BLaER1 treated with 17β-estradiol and CSF1 and Interleukin-3, amounts not matched to agents 10 nM and 100 nM (cell line): ENCODE data around the gene HOXB8.

Source experiments
- H3K27ac ChIP-seq, 11 experiments: shearing (Covaris generic); formaldehyde crosslinking; 2 replicates each; pipeline ENCODE4 v1.8.1; 2022
- H3K27me3 ChIP-seq, 11 experiments: shearing (Covaris generic); formaldehyde crosslinking; 2 replicates each; pipeline ENCODE4 v1.8.1; 2022
- H3K36me3 ChIP-seq, 11 experiments: shearing (Covaris generic); formaldehyde crosslinking; 2 replicates each; pipeline ENCODE4 v1.8.1; 2022
- H3K4me1 ChIP-seq, 10 experiments: shearing (Covaris generic); formaldehyde crosslinking; 2 replicates each; pipeline ENCODE4 v1.8.1; 2022
- H3K4me2 ChIP-seq, 11 experiments: shearing (Covaris generic); formaldehyde crosslinking; 2 replicates each; pipeline ENCODE4 v1.8.1; 2022
- H3K4me3 ChIP-seq, 10 experiments: shearing (Covaris generic); formaldehyde crosslinking; 2 replicates each; pipeline ENCODE4 v1.8.1; 2022
- H3K9ac ChIP-seq, 11 experiments: shearing (Covaris generic); formaldehyde crosslinking; 2 replicates each; pipeline ENCODE4 v1.8.1; 2022
- H3K9me3 ChIP-seq, 11 experiments: shearing (Covaris generic); formaldehyde crosslinking; replicated peaks in 1 of 11; 2 replicates each; pipeline ENCODE4 v1.8.1; 2022
- H4K20me1 ChIP-seq, 11 experiments: shearing (Covaris generic); formaldehyde crosslinking; 2 replicates each; pipeline ENCODE4 v1.8.1; 2022
- Cebpa-rat ChIP-seq, 11 experiments: shearing (Covaris generic); IDR thresholded peaks; 2 replicates each; pipeline ENCODE4 v1.8.1; 2022

The HOXB8 gene

GRCh38 chr17:48601207-48601538 is 13.9 kb downstream of the HOXB8 start:
- no peak overlapping the region for H3K4me2 ChIP-seq
- no peak for TF ChIP-seq Cebpa-rat (IDR thresholded peaks at IDR 0.05)
- H3K27ac ChIP-seq: no peak overlapping the region
- peaks cover 0 to 97% (median 88%) of the 10 kb centered on the region in 11 experiments; a peak in 17 of 22 replicates for H4K20me1 ChIP-seq
- H3K27me3 ChIP-seq: peaks cover 100% of the 10 kb centered on the region in 11 experiments
- no peaks in the 10 kb centered on the region for H3K36me3 ChIP-seq
- peaks cover 0 to 14% (median 9%) of the 10 kb centered on the region in 11 experiments; a peak in 13 of 22 replicates for H3K9me3 ChIP-seq
- no peak overlapping the region for H3K9ac ChIP-seq
- no peak overlapping the region for H3K4me3 ChIP-seq
- no peaks in the 10 kb centered on the region for H3K4me1 ChIP-seq

- H4K20me1 ChIP-seq: peaks cover 0 to 97% (median 88%) of the 10 kb centered on the region in 11 experiments; a peak in 17 of 22 replicates
- H3K27me3 ChIP-seq: peaks cover 100% of the 10 kb centered on the region in 11 experiments
- no peak for TF ChIP-seq Cebpa-rat (IDR thresholded peaks at IDR 0.05)
- H3K4me1 ChIP-seq: no peaks in the 10 kb centered on the region
- no peaks in the 10 kb centered on the region for H3K36me3 ChIP-seq
- H3K27ac ChIP-seq: no peak overlapping the region
- H3K9ac ChIP-seq: no peak overlapping the region
- peaks cover 0 to 14% (median 9%) of the 10 kb centered on the region in 11 experiments; a peak in 13 of 22 replicates for H3K9me3 ChIP-seq
- H3K4me2 ChIP-seq: no peak overlapping the region
- H3K4me3 ChIP-seq: no peak overlapping the region
Measured at GRCh38 chr17:48600244-48601098, 14.6 kb downstream of the HOXB8 start.

- H3K4me3 ChIP-seq: no peak overlapping the region
- no peak for TF ChIP-seq Cebpa-rat (IDR thresholded peaks at IDR 0.05)
- no peak overlapping the region for H3K9ac ChIP-seq
- H3K4me2 ChIP-seq: no peak overlapping the region
- H3K9me3 ChIP-seq: peaks cover 0 to 14% (median 9%) of the 10 kb centered on the region in 11 experiments; a peak in 13 of 22 replicates
- H4K20me1 ChIP-seq: peaks cover 0 to 97% (median 88%) of the 10 kb centered on the region in 11 experiments; a peak in 17 of 22 replicates
- no peaks in the 10 kb centered on the region for H3K36me3 ChIP-seq
- peaks cover 100% of the 10 kb centered on the region in 11 experiments for H3K27me3 ChIP-seq
- no peaks in the 10 kb centered on the region for H3K4me1 ChIP-seq
- no peak overlapping the region for H3K27ac ChIP-seq
Measured at GRCh38 chr17:48599354-48599753, 15.7 kb downstream of the HOXB8 start.

GRCh38 chr17:48598736-48599135 is 16.4 kb downstream of the HOXB8 start:
- peaks cover 0 to 14% (median 9%) of the 10 kb centered on the region in 11 experiments; a peak in 13 of 22 replicates for H3K9me3 ChIP-seq
- H4K20me1 ChIP-seq: peaks cover 0 to 95% (median 87%) of the 10 kb centered on the region in 11 experiments; a peak in 17 of 22 replicates
- H3K4me2 ChIP-seq: no peak overlapping the region
- no peaks in the 10 kb centered on the region for H3K36me3 ChIP-seq
- H3K4me3 ChIP-seq: no peak overlapping the region
- H3K9ac ChIP-seq: no peak overlapping the region
- peaks cover 99 to 100% (median 100%) of the 10 kb centered on the region in 11 experiments for H3K27me3 ChIP-seq
- no peaks in the 10 kb centered on the region for H3K4me1 ChIP-seq
- no peak for TF ChIP-seq Cebpa-rat (IDR thresholded peaks at IDR 0.05)
- H3K27ac ChIP-seq: no peak overlapping the region

DNA sequence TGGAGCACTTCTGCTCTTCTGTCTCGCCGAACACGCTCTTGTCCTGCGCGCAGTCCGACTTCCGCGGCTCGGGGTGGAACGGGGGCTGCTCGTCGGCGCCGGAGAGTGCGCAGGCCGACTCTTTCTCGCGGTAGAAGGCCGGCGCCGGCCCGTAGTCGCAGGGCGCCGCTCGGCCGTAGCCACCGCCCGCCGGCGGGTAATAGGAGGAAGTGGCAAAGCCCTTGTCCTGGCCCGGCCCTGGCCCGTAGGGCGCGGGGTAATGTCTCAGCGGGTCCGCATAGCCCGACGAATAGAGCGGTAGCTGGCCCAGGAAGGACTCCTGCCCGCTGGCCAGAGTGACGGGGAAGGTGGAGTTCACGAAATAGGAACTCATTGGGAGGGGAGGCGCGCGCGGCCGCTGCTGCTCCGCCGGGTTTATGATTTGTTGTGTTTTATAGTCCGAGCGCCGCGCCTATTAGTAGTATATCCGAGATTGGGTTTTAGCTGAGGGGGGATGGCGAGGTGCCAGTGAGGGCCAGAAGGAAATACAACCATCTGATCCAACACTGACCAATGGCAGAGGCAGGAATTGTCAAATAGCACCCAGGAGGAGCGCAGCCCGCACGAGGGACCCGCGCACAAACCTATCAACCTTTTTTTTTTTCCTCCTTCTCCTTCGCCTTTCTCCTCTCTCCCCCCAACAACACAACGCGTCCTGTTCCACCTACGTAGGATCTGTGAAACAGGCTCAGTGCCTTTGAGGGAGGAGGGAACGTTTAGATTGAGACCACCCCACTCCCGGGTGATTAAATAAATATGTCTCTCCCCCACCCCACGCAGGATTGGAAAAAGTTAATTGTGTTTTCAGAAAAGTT is 17.1 kb downstream of the HOXB8 start:
- peaks cover 0 to 14% (median 9%) of the 10 kb centered on the region in 11 experiments; a peak in 13 of 22 replicates for H3K9me3 ChIP-seq
- no peak for TF ChIP-seq Cebpa-rat (IDR thresholded peaks at IDR 0.05)
- H3K36me3 ChIP-seq: no peaks in the 10 kb centered on the region
- no peak overlapping the region for H3K4me2 ChIP-seq
- peak overlapping the region in 2 of 10 experiments; percentile 0 to 19; a peak in 1 of 20 replicates for H3K4me3 ChIP-seq
- H3K4me1 ChIP-seq: peaks cover 0 to 6% (median 4%) of the 10 kb centered on the region in 10 experiments; a peak in 6 of 20 replicates
- peaks cover 98 to 100% (median 100%) of the 10 kb centered on the region in 11 experiments for H3K27me3 ChIP-seq
- H3K27ac ChIP-seq: no peak overlapping the region
- H3K9ac ChIP-seq: no peak overlapping the region
- peaks cover 0 to 94% (median 86%) of the 10 kb centered on the region in 11 experiments; a peak in 18 of 22 replicates for H4K20me1 ChIP-seq

- no peak for TF ChIP-seq Cebpa-rat (IDR thresholded peaks at IDR 0.05)
- 0 out of 20 replicates have a peak overlapping the region, but pooled peaks of 1 of the 10 experiments have one; percentile 0 for H3K4me3 ChIP-seq
- no peak overlapping the region for H3K4me2 ChIP-seq
- peaks cover 0 to 14% (median 9%) of the 10 kb centered on the region in 11 experiments; a peak in 13 of 22 replicates for H3K9me3 ChIP-seq
- H3K27me3 ChIP-seq: peaks cover 98 to 100% (median 100%) of the 10 kb centered on the region in 11 experiments
- no peak overlapping the region for H3K9ac ChIP-seq
- peaks cover 0 to 6% (median 4%) of the 10 kb centered on the region in 10 experiments; a peak in 6 of 20 replicates for H3K4me1 ChIP-seq
- H3K27ac ChIP-seq: no peak overlapping the region
- no peaks in the 10 kb centered on the region for H3K36me3 ChIP-seq
- H4K20me1 ChIP-seq: peaks cover 0 to 95% (median 86%) of the 10 kb centered on the region in 11 experiments; a peak in 18 of 22 replicates
Measured at GRCh38 chr17:48597528-48597777, 17.6 kb downstream of the HOXB8 start.

GRCh38 chr17:48596735-48597527 is 18.2 kb downstream of the HOXB8 start:
- H4K20me1 ChIP-seq: peaks cover 0 to 95% (median 86%) of the 10 kb centered on the region in 11 experiments; a peak in 18 of 22 replicates
- H3K4me1 ChIP-seq: peaks cover 0 to 6% (median 4%) of the 10 kb centered on the region in 10 experiments; a peak in 6 of 20 replicates
- no peak for TF ChIP-seq Cebpa-rat (IDR thresholded peaks at IDR 0.05)
- H3K4me2 ChIP-seq: no peak overlapping the region
- H3K27ac ChIP-seq: no peak overlapping the region
- H3K9ac ChIP-seq: no peak overlapping the region
- H3K9me3 ChIP-seq: peaks cover 0 to 14% (median 9%) of the 10 kb centered on the region in 11 experiments; a peak in 13 of 22 replicates
- peaks cover 98 to 100% (median 100%) of the 10 kb centered on the region in 11 experiments for H3K27me3 ChIP-seq
- H3K36me3 ChIP-seq: no peaks in the 10 kb centered on the region
- no peak overlapping the region for H3K4me3 ChIP-seq

GRCh38 chr17:48596000-48596734 is 18.9 kb downstream of the HOXB8 start:
- TF ChIP-seq Cebpa-rat (IDR thresholded peaks at IDR 0.05): no peak
- H3K9me3 ChIP-seq: peaks cover 0 to 14% (median 9%) of the 10 kb centered on the region in 11 experiments; a peak in 13 of 22 replicates
- H3K27me3 ChIP-seq: peaks cover 98 to 100% (median 100%) of the 10 kb centered on the region in 11 experiments
- H3K4me1 ChIP-seq: peaks cover 0 to 6% (median 4%) of the 10 kb centered on the region in 10 experiments; a peak in 6 of 20 replicates
- H3K36me3 ChIP-seq: no peaks in the 10 kb centered on the region
- no peak overlapping the region for H3K9ac ChIP-seq
- H3K4me2 ChIP-seq: no peak overlapping the region
- H4K20me1 ChIP-seq: peaks cover 0 to 95% (median 86%) of the 10 kb centered on the region in 11 experiments; a peak in 18 of 22 replicates
- no peak overlapping the region for H3K4me3 ChIP-seq
- no peak overlapping the region for H3K27ac ChIP-seq
